Measurements from ENCODE around the gene ZNF777.
A peak's percentile ranks its signal among the peaks of the same experiment; 100 is the strongest.

ZNF777 gene

GRCh38 chr7:149500201-149500600, 39.3 kb upstream of the ZNF777 start:
- Histone ChIP-seq H3K9me3 (ENCODE audit: control insufficient read depth, insufficient read depth, low read depth, low read length) (no peaks in the 10 kb centered on the region), H3K4me1 (ENCODE audit: control insufficient read depth, insufficient read depth, low read length) (0 out of 2 replicates have a peak, but pooled peaks cover 3% of the 10 kb centered on the region), H3K36me3 (ENCODE audit: control insufficient read depth in 2 of 2, insufficient read depth in 1 of 2, low read length in 2 of 2) (peaks cover 0 to 7% of the 10 kb centered on the region in 2 experiments; a peak in 1 of 3 replicates), H3K27ac (ENCODE audit: extremely low read depth, low read depth, low read length) (no peak overlapping the region), H3K4me3 (ENCODE audit: low read depth, low read length) (no peak overlapping the region)
- CTCF ChIA-PET = no interaction called here
- POLR2A ChIA-PET = interaction anchor here (0.6 kb wide), 1 partner anchor 35 kb away, joined by 3 read pairs; no protein-coding TSS in a partner anchor
- TF ChIP-seq ZNF211 (tag by site-specific recombination; IDR thresholded peaks at IDR 0.05; ENCODE audit: low read depth) (no peak), ZBTB48 (tag by site-specific recombination; IDR thresholded peaks at IDR 0.05) (no peak), ZNF292 (tag by site-specific recombination; IDR thresholded peaks at IDR 0.05; ENCODE audit: borderline replicate concordance, low read depth) (no peak), ZNF473 (tag by site-specific recombination; IDR thresholded peaks at IDR 0.05) (no peak), ZNF776 (tag by site-specific recombination; IDR thresholded peaks at IDR 0.05; ENCODE audit: borderline replicate concordance) (no peak), KLF8 (tag by site-specific recombination; IDR thresholded peaks at IDR 0.05) (no peak), ZNF174 (tag by site-specific recombination; IDR thresholded peaks at IDR 0.05) (no peak), BCL11A (tag by site-specific recombination; IDR thresholded peaks at IDR 0.05; ENCODE audit: low read depth) (no peak), PATZ1 (tag by site-specific recombination; IDR thresholded peaks at IDR 0.05) (no peak)

GRCh38 chr7:149498811-149499210, 37.9 kb upstream of the ZNF777 start:
- ChIA-PET POLR2A (no interaction called here), CTCF (interaction anchor here (0.7 to 0.8 kb wide), 3 partner anchors 9 to 371 kb away, joined by 3 to 4 read pairs (median 4); partner anchors contain the start of gene ZNF783)
- 0 out of 2 replicates have a peak, but pooled peaks cover 3% of the 10 kb centered on the region for H3K4me1 ChIP-seq (ENCODE audit: control insufficient read depth, insufficient read depth, low read length)
- TF ChIP-seq ZBTB17 (tag by site-specific recombination; IDR thresholded peaks at IDR 0.05) (peak; percentile 86), FEZF1 (tag by site-specific recombination; IDR thresholded peaks at IDR 0.05) (no peak)
- H3K27ac ChIP-seq (ENCODE audit: extremely low read depth, low read depth, low read length) = no peak overlapping the region
- no peak overlapping the region for H3K4me3 ChIP-seq (ENCODE audit: low read depth, low read length)
- H3K9me3 ChIP-seq (ENCODE audit: control insufficient read depth, insufficient read depth, low read depth, low read length) = no peaks in the 10 kb centered on the region
- peaks cover 0 to 21% of the 10 kb centered on the region in 2 experiments; a peak in 1 of 3 replicates for H3K36me3 ChIP-seq (ENCODE audit: control insufficient read depth in 2 of 2, insufficient read depth in 1 of 2, low read length in 2 of 2)

GRCh38 chr7:149497467-149498261, 36.8 kb upstream of the ZNF777 start, which contains the start of gene ZNF746:
ZNF746 (minus strand) TSS chr7:149497809; CDS start chr7:149497536, 273 bp downstream.
- CTCF ChIA-PET = interaction anchor here (0.6 kb wide), 1 partner anchor 1234 kb away, joined by 3 read pairs; no protein-coding TSS in a partner anchor
- H3K4me1 ChIP-seq (ENCODE audit: control insufficient read depth, insufficient read depth, low read length) = 0 out of 2 replicates have a peak, but pooled peaks cover 3% of the 10 kb centered on the region
- peak within 1 kb of the TSS; percentile 79 for H3K4me3 ChIP-seq (ENCODE audit: low read depth, low read length)
- H3K27ac ChIP-seq (ENCODE audit: extremely low read depth, low read depth, low read length) = peak within 1 kb of the TSS; percentile 86
- peak; percentile 90 for TF ChIP-seq ZBTB8A (tag by site-specific recombination; IDR thresholded peaks at IDR 0.05)
- TF ChIP-seq ZSCAN30 (tag by site-specific recombination; IDR thresholded peaks at IDR 0.05) = peak; percentile 34; the same call in 1 of the 2 replicates
- 0 out of 2 replicates have a peak, but pooled peaks have one; percentile 13 for TF ChIP-seq ZNF677 (tag by site-specific recombination; IDR thresholded peaks at IDR 0.05)
- TF ChIP-seq ZBTB26 (tag by site-specific recombination; optimal IDR thresholded peaks at IDR 0.05) = peak; percentile 44
- no peak for TF ChIP-seq ZNF266 (tag by site-specific recombination; IDR thresholded peaks at IDR 0.05; ENCODE audit: low read depth)
- no peak for TF ChIP-seq ZNF488 (tag by site-specific recombination; IDR thresholded peaks at IDR 0.05)
- peak; percentile 73 for TF ChIP-seq ZNF660 (tag by site-specific recombination; IDR thresholded peaks at IDR 0.05)
- 0 out of 2 replicates have a peak, but pooled peaks have one; percentile 22 for TF ChIP-seq PATZ1 (tag by site-specific recombination; IDR thresholded peaks at IDR 0.05)
- TF ChIP-seq PBX3 (CRISPR knock-in tag; IDR thresholded peaks at IDR 0.05) = peak; percentile 63; the same call in 1 of the 2 replicates
- no peaks in the 10 kb centered on the region for H3K9me3 ChIP-seq (ENCODE audit: control insufficient read depth, insufficient read depth, low read depth, low read length)
- peaks cover 0 to 32% of the 10 kb centered on the region in 2 experiments; a peak in 2 of 3 replicates for H3K36me3 ChIP-seq (ENCODE audit: control insufficient read depth in 2 of 2, insufficient read depth in 1 of 2, low read length in 2 of 2)
- POLR2A ChIA-PET = no interaction called here
